Right renal pelvis (tissue), 4 donors: Measurements from ENCODE around the gene AK5. TPM values are rescaled to one million over a fixed set of nuclear protein-coding genes. Genes with fewer than 3 reads are reported as not detected.
"Not testable (repeated sequence)": the region's sequence is repeated elsewhere in the genome, so short reads cannot be mapped to it uniquely, and the experiment has no call there.

Source experiments
- DNase-seq, 4 donors: peaks; one replicate each; pipeline ENCODE4 v3.0.0-alpha.2; 2013; ENCODE audit warnings: low read depth in 4 of 4, low spot score in 3 of 4, missing footprints in 1 of 4
- polyA plus RNA-seq, 4 donors: library from polyadenylated mRNA; unstranded; fragments of 120-200 nt; gene quantifications; one replicate each; pipeline ENCODE4 v1.2.1, GENCODE V29; 2013; ENCODE audit not compliant: insufficient read length in 4 of 4

Gene AK5
- polyA plus RNA-seq, 4 donors = 2.5 to 4.5 (median 3.6) TPM

DNA sequence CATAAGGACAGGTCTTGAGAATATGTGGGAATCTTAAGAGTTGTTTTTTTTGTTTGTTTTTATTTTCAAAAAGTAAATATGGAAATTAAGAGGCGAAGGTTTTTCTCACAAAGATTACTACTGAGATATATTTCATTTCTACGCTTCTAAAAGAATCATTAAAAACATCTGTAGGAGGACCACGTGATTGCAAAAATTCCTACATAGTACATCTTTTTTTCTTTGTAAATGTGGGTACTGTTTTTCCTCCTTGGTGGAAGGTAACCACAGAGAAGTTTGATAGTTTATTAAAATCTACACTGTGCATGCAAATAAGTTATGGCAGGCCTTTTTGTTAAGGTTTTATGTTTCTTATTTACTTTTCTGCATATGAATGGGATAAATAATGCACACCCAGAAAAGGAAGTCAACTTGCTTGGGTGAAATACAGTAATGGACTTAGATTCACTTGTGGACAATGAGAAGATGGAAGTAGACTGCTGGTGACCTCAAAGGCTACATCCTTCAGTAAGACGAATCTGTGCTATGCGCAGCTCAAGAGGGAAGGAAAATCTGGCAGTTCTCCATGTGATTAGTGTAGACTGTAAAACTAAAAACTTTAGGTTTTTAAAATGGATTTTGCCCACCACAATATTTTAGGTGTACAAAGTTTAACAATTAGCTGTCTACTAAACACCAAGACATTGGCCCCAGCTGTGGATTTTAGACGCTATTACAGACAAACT lies 2.0 kb downstream of the AK5 start:
- no peak for DNase-seq

DNA sequence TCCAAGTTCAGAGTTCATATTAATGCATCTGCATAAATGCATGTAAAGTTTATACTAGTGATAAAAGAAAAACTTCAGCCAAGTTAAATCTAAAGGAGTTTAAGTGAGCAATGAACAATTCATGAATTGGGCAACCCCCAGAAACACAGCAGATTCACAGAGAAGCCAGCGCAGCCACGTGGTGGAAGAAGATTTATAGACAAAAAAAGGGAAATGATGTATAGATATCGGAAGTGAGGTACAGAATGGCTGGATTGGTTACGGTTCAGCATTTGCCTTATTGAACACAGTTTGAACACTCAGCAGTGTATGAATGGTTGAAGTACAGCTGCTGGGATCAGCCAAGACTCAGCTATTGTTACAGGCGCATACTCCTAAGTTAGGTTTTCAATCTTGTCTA lies 5.7 kb downstream of the AK5 start:
- no peak for DNase-seq

DNA sequence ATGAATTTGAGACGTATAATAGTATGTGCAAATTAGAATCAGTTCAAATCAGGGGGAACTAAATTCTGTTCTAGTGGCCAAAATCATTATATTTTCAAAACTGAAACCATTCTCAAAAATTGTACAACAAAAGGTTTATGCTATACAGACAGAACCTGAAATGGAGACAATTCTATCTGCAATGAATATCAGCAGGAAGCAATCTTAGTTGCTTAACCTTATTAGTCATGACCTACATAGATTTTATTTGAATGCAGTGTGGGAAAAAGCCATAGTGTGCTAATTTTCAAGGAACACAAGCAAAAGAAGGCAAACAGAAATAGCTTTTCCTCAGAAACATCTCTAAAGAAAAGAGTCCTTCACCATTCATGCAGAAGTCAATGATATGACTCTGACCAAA lies 6.5 kb downstream of the AK5 start:
- DNase-seq = no peak

DNA sequence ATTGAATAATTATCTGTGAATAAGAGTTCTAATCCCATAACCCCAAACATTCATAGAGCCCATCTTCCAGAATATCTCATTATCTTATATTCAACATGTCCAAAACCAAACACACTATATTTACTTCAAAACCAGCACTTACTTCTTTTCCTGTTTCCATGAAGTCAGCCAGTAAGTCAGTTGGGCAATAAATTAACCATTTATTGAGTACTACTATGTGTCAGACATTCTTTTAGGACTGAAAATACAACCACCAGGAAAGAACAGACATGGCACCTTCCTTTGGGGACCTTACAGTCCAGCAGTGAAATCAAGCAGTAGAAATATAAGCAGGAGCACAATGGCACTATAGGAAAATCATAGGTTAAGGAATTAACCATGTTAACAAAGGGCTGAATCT lies 8.8 kb downstream of the AK5 start:
- DNase-seq = no peak

DNA sequence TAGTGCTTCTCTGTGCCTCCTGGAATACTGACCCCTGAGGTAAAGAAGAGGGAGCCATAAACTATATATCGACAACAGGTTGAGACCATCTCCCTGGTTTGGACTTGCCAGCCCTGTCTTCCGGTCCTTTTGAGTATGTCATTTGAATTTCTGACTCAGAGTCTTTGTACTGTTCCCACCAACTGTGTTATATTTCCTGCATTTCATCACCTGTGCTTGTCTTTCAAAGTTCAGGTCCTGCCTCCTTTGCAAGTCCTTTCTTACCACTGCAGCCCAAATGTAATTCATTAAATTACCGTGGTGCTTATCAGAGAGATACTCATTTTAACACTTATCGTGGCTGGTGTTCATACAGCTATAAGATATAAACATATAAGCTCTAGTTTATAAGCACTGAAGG lies 10.7 kb downstream of the AK5 start:
- no peak for DNase-seq

DNA sequence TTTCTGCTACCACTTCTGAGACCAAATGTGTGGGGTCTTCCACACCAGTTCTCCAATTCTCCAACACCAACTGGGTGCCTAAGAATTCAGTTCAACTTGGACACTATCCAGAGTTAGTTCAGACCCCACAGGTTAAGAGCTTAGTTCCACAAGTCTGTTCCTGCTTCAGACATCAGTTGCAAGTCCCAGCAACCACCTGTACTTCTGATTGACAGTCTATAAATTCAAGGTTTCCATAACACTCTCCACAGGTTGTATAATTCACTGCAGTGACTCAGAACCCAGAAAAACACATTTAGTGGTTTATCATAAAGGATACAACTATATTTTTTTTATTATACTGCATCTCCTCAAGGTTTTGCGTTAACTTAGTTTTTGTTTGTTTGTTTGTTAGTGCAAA lies 18.7 kb downstream of the AK5 start:
- DNase-seq = no peak

DNA sequence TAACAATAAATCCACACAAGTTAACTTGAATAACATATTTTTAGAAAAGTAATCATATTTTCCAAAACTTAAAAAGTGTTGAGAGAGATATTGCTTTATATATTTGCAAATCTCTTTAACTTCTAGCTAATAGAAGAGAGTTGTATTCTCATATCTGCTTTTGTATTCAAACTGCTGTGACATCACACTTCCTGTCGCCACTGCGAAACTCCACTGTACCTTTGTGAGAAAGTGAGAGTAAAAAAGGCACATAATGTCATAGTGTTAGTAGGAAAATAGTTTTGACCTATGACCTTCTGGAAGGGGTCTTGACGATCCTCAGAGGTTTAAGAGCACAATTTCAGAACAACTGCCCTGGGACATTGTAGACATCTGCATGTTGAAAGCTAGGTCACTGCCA lies 21.6 kb downstream of the AK5 start:
- no peak for DNase-seq

DNA sequence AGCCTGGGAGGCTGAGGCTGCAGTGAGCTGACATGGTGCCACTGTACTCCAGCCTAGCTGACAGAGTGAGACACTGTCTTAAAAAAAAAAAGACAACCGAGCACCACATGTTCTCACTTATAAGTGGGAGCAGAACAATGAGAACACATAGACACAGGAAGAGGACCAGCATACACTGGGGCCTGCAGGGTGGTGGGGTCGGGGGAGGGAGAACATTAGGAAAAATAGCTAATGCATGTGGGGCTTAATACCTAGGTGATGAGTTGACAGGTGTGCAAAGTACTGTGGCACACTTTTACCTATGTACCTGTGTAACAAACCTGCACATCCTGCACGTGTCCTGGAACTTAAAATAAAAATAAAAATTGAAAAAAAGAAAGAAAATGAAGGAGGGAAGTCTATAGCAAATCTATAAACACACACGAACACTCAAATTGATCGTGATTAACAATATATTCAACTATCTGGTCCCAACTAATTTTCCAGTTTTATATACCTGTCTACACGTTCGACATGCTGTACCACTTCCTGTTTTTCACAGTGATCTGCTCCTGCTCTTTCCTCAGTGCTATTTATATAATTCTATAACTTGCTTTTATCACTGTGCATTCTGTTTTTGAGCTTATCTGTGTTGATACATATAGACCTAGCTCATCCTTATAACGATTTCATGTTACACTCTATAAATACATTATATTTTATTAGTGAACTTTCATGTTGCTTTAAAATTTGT lies 27.2 kb downstream of the AK5 start:
- no peak for DNase-seq

DNA sequence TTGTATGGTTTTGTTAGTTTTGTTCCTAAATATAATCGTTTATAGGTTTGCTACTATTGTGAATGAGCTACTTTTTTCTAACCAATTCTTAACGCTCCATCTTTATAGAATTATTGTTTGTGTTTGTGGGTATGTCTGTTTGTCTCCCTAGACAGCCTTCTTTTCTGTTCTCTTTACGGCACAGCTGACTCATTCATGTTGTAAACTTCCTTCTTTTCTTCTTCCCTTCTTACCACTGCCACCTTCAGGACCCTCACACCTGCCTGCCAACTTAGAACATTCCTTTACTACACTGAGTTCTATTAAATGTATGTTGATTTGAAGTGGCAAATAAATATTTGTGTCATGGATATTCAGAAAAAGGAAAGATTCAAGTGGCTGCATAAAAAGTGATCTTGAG lies 29.1 kb downstream of the AK5 start:
- no peak for DNase-seq

DNA sequence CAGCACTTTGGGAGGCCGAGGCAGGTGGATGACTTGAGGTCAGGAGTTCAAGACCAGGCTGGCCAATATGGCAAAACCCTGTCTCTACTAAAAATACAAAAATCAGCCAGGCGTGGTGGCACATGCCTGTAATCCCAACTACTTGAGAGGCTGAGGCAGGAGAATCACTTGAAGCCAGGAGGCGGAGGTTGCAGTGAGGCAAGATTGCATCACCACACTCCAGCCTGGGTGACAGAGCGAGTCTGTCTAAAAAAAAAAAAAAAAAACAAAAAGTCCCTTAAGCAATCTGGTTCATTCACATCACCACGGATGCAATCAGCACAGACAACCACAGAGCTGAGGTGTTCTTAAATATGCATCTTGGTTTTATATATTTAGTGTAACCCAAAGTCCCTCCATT lies 30.5 kb downstream of the AK5 start:
- not testable (repeated sequence) for DNase-seq

DNA sequence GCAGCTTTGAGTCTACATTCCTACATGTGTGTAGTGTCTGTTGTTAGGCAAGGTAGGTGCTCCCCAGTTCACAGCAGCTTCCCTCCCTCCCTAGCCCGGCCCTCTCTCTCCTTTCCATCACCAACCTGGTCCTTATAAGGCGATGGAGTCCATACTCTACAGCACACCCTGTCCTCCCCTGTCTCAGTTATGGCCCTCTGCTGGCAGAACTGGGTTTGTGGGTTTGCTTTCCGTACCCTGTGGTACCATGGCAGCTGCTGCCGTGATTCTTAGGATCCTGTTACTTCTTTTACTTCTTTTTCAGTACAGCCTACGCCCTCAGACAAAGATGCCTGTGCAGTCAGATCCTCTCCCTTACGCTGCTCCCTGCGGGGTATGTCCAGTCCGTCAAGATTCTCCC lies 31.7 kb downstream of the AK5 start:
- DNase-seq = no peak

DNA sequence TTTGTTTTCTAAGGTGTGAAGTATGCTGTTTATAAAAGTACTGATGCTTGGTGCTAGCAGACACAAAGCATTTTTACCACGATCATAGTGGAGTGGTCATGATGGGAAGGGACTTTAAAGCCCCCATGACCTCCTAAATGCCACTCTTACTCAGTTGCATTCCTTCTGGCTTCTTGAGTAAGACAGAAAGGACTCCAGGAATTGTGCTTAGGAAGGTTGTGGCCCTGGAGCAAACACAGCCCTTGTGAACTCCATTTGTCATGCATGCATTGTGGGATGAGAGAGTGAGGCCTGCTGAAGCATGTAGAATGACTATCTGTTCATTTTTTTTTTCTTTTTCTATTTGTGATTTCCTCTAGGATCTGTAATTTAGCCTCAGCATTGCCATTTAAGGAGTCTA lies 34.2 kb downstream of the AK5 start:
- no peak for DNase-seq

DNA sequence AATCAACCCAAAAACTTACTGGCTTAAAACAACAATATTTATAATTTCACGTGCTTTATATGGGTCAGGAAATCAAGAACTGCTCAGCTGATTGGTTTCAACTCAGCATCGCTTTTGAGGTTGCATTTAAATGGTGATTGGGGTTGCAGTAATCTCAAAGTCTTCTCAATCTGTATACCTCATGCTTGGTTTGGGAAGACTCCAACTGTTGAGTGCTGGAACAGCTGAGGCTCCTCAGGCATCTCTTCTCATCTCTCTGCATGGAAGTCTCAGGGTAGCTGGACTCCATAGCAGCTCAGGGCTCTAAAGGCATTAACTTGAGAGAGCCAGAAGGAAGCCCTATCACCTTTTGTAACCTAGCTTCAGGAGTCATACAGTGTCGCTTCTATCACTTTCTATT lies 35.1 kb downstream of the AK5 start:
- DNase-seq = no peak

DNA sequence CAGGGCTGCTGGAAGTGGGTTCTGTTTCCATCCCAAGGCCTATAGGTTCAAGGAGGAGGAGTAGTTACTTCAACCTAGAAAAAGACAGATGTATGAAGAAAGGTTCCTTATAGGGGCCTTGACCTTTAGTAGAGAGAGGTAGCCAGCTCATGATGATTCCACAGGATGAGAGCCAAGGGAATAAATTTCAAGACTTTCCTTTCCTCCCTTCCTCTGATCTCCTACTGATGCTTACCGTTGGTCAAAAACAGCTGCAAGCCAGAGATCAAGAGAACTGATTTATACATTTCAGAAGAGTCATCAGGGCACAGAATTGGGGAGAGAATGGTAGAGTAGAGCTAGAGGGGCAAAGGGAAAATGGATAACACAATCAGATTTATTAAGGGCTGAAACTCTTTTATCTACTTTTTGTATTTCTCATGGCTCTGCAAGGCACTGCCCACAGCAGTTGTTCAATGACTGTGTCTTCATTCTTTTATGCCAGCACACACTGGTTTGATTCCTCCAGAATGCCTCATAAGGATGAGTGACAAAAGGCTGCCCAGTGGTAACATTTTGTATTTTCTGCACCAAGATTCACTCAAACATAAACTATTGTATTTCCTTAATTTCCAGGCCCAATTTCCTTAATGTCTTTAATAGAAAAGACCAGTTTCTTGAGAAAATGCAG lies 37.4 kb downstream of the AK5 start:
- DNase-seq = no peak

DNA sequence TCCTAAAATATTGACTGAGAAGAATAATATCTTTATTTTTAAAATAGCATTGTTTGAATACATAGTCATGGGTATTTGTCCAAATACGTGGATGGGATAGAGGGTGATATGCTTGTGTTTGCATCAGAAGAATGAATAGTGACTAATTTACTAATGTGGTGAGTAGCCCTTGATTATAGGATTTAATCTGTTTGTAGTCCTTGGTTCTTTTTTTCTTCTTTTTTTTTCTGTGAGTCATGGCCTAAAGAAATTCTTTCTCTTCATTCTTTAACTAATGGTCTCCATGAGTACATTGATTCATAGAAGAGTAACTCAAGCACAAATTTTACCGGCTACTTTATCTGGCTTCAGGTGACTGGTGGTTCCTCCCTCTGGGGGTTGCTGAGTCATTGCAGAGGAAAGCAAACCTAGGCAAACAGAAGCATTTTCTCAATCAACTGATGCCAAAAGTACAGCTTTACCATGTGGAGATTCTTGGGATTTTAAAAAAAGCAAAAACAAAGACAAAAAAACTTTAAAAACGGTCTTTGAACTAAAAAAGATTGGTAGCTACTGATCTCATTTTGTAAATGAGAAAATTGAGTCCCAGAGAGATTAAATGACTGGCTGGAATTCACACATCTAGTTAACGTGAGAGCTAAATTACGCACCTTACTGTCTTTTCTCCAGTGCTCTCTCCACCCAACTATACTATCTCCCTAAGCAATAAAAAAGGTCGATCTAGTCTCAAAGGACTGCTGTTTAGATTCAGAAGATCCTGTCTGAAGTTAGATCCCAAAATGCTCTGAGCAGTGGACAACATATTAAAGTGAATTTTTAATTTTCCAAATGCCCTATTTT lies 40.5 kb downstream of the AK5 start:
- DNase-seq = no peak

DNA sequence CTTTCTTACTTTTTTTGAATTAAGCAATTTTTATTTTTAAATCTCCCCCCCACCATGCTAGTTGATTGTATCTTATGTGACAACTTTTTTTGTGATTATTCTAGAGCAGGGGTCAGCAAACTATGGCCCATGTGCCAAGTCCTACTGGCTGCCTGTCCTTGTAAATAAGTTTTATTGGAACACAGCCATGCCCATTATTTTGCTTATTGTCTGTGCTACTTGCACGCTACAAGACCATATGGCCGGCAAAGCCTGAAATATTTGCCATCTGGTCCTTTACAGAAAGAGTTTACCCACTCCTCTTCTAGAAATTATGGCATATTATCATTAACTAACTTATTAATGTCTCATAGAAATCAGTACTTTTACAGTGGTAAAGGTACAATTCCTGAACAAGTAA lies 51.7 kb downstream of the AK5 start:
- no peak for DNase-seq

DNA sequence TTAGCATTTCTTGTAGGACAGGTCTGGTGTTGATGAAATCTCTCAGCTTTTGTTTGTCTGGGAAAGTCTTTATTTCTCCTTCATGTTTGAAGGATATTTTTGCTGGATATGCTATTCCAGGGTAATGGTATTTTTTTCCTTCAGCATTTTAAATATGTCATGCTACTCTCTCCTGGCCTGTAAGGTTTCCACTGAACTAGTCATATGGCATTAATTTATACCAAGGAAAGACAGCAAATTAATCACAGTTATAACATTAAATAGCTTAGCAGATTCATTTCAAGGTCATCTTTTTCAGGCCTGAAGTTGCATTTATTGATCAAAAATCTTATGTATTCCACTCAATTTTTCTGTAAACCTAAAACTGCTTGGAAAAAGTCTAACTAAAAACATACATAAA lies 54.9 kb downstream of the AK5 start:
- no peak for DNase-seq

DNA sequence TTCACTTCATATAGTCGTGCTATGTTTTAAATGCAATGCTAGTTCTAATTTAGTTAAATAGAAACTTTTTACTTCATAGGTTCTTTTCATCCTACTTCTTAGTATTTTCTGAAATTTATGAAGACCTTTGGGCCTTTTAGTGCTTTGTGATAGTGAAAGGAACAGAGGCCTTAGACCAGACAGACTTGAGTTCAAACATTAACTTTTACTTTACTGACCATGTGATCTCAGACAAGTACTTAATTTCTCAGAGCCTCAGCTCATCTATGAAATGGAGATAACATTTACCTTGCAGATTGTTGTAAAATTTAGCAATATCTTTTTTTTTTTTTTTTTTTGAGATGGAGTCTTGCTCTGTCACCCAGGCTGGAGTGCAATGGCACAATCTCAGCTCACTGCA lies 57.5 kb downstream of the AK5 start:
- DNase-seq = no peak

DNA sequence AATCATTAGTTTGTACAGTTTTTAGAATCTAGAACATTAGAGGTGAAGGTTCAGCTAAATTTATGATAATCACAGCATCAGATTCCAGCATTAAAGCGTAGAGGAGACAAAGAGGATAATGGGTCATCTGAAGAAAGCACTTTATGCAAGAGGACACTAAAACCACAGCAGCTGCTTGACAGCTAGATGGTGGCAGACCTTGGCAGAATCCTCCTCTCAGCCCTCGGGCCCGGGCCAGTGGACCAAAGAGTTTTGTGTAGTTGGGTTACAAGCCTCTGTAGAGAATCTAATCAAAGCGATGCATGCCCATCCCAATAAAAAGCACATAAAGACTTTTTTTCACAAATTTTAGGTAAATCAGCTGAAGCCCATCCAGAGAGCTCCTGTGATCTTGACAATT lies 59.4 kb downstream of the AK5 start:
- DNase-seq = no peak

DNA sequence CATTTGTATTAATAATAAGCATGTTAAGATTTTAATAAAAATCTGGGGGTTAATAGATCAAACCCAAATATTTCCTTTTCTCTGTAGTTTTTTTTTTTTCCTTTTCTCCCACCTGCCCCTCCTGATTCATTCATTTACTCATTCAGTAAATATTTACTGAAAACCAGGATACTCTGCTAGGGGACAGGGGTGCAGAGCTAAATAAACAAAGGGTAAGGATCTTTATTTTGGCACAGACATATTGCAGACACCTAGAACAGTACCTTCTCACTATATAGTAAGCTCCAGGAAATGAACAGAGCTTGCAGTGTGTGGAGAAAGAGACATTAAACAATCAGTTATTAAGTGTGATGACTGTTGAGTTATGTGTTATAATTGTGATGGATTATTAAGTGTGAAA lies 60.9 kb downstream of the AK5 start:
- no peak for DNase-seq

DNA sequence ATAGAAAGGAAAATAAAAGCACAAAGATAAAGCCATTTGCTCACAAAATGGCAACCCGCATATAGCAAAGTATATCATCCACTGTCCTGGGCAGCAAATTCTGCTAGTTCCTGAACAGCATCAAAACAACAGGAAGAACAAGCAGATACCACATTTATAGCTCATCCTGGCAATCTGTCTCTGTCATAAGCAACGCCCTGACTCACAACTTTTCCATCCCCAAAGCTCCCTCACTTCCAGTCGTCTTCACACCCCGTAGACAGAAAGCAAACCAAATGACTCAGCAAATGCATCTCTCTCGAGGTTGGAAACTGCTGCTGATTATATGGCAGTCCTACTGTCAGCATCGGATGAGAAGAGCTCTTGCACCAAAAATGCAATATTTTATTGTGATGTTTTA lies 65.8 kb downstream of the AK5 start:
- DNase-seq = no peak
